GM12874 (cell line): Measurements from ENCODE around the gene TNPO3.

Source experiments
- CTCF ChIP-seq: IDR thresholded peaks from 2 replicates; pipeline ENCODE4 v1.5.1; 2011; ENCODE audit warnings: low read depth, mild to moderate bottlenecking, control low read depth, low read length, moderate library complexity; ENCODE audit not compliant: insufficient read depth

The TNPO3 gene

GRCh38 chr7:129076886-129077285 lies 22.0 kb upstream of the TNPO3 start:
- TF ChIP-seq CTCF = no peak

- TF ChIP-seq CTCF = no peak
Observed at GRCh38 chr7:129074994-129075393, 20.1 kb upstream of the TNPO3 start.

- TF ChIP-seq CTCF = no peak
Observed at GRCh38 chr7:129074361-129074871, 19.5 kb upstream of the TNPO3 start.

GRCh38 chr7:129073738-129074137 lies 18.8 kb upstream of the TNPO3 start:
- no peak for TF ChIP-seq CTCF

- no peak for TF ChIP-seq CTCF
Observed at GRCh38 chr7:129073204-129073603, 18.3 kb upstream of the TNPO3 start.

- no peak for TF ChIP-seq CTCF
Observed at GRCh38 chr7:129072479-129073011, 17.6 kb upstream of the TNPO3 start.

GRCh38 chr7:129069021-129069420 lies 14.1 kb upstream of the TNPO3 start:
- no peak for TF ChIP-seq CTCF
